HG02571 (cell line): ENCODE results near the gene PPP1R7.

Experiments
- ATAC-seq: cut with Tn5 transposase; IDR thresholded peaks from one replicate; pipeline ENCODE4 v1.9.1; 2021; ENCODE audit warnings: mild to moderate bottlenecking, moderate library complexity; ENCODE audit not compliant: unreplicated experiment

PPP1R7 gene

DNA sequence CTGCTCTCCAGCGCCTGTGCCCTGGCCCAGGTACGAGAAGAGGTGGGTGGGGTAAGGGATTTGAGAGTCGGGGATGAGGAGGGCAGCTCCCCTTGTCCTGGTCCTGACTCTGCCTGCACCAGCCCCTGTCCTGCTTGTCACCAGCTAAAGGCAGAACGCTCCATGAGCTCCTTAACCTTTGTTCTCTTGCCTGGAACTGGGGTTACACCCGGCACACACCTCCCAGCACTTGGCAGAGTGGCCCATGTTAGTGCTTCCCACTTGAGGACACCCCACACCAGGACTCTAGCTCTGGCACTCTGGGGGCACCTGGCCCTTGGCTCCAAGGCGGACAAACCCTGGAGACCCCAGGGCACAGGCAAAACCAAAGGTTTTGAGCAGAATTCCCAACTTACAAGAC, 57.4 kb downstream of the PPP1R7 start:
- ATAC-seq: no peak

GRCh38 chr2:241208058-241208457, 57.8 kb downstream of the PPP1R7 start:
- no peak for ATAC-seq

- no peak for ATAC-seq
Observed at GRCh38 chr2:241209271-241209670, 59.0 kb downstream of the PPP1R7 start.

DNA sequence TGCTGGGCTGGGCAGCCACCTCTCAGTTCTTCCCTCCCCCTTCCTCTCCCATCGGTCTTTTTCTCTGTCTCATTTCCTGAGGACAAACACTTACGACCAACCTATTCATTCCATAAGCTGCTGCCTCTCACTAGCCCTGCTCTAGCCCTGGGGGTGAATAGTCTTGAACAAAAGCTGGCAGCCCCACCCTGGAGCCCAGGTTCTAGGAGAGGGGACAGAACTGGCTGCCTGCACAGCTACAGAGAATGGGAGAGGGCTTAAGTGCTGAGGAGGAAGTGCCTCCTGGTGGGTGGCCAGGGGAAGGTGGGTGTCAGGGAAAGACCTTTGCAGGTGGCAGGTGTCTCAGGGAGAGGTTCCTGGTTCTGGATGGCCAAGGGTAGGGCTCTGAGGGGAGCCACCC, 61.0 kb downstream of the PPP1R7 start:
- no peak for ATAC-seq

DNA sequence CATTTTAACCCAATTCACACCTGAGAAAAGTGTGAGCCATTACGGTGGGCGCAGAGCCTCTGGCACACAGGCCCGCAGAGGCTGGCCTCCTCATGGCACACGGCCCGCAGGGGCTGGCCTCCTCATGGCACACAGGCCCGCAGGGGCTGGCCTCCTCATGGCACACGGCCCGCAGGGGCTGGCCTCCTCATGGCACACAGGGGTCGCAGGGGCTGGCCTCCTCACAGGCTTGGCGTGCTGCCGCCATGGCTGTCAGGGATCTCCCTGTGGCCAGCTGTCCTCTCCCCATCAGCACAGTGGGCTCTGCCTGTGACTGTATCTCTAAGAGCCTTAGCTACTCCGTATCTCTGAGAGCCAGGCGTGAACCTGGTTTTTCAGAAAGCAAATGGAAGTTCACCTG, 62.8 kb downstream of the PPP1R7 start:
- no peak for ATAC-seq

DNA sequence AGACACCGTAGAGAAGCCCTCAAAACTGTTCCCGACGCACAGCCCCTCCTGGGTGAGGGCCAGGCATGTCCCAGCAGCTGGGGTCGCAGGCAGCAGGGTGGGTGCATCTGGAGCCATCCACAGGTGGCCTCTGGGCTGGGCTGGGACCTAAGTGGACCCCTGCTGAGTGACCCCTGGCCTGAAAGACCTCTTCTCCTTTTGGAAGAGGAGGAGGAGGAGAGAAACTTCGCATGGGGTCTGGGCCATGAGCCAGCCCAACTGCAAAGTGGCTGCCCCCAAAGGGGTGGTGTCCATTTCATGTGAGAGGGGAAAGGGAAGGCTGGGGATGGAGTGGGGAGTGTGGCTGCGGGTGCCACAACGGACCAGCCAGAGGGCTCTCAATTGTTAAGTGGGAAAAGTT, 63.3 kb downstream of the PPP1R7 start:
- no peak for ATAC-seq

GRCh38 chr2:241214209-241214608, 63.9 kb downstream of the PPP1R7 start:
- ATAC-seq: no peak

DNA sequence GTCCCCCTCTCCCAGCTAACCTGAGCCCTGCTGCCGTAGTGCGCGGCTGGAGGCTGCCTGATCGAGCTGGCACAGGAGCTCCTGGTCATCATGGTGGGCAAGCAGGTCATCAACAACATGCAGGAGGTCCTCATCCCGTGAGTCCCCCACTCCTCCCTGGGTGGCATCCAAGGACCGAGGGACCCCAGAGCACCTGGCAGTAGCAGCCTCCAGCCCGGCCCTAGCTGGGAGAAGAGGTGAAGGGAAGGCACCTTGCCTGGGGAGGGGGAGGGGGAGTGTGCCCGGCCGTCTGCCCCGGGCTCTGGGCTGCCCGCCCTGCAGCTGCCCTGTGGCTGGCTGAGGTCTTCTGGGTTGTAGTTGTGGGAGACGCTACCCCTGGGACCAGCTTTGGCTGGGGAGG, 64.5 kb downstream of the PPP1R7 start:
- no peak for ATAC-seq

GRCh38 chr2:241215421-241215820, 65.2 kb downstream of the PPP1R7 start:
- no peak for ATAC-seq

GRCh38 chr2:241216211-241216761, 66.0 kb downstream of the PPP1R7 start:
- ATAC-seq: no peak

DNA sequence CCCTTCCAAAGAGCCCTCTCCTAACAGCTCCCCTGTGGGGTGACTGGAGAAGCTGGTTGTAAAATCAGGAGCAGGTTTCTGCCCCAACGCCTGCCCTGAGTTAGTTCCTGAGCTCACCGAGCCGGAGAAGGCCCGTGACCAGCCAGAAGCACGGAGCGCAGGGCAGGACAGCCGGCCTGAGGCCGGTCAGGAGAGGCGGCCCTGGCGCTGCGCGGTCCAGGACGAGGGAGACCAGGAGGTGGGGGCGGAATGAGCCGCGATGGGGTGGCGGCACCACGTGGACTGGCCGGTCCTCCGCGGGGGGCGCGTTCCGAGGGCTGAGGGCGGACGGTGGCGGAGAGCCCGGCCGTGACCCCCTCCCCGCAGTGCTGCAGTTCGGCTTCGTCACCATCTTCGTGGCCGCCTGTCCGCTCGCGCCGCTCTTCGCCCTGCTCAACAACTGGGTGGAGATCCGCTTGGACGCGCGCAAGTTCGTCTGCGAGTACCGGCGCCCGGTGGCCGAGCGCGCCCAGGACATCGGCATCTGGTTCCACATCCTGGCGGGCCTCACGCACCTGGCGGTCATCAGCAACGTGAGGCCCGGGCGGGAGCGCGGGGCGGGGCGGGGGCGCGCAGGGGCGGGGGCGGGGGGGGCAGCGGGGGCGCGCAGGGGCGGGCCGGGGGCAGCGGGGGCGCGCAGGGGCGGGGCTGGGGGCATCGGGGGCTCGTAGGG, 67.2 kb downstream of the PPP1R7 start:
- ATAC-seq: no peak

DNA sequence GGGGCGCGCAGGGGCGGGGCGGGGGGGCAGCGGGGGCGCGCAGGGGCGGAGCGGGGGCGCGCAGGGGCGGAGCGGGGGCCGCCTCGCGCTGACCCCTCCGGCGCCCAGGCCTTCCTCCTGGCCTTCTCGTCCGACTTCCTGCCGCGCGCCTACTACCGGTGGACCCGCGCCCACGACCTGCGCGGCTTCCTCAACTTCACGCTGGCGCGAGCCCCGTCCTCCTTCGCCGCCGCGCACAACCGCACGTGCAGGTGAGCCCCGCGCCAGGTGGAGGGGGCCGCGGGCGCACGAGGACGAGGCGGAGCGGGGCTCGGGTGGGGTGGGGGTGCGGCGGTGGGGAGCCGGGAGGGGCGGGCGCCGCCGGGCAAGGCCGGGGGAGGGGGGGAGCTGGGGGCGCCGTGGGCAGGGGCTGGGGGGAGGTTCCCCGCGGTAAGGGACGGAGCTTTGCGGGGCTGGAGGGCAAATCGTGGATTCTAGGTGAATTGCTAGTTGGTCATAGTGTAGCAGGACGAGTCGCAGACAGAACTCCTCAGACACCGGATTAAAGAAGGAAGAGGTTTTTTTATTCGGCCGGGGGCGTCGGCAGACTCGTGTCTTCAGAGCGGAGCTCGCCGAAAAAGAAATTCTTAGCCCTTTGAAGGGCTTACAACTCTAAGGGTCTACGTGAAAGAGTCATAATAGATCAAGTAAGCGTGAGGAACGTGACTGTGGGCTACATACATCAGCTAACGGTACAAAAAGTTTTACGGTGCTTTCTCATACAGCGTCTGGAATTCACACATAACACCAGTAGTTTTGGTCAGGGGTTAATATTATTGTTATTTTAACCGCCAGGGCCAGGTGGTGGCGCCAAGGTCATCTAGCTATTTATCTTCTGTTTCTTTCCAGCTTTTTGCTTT, 68.1 kb downstream of the PPP1R7 start:
- ATAC-seq: no peak

DNA sequence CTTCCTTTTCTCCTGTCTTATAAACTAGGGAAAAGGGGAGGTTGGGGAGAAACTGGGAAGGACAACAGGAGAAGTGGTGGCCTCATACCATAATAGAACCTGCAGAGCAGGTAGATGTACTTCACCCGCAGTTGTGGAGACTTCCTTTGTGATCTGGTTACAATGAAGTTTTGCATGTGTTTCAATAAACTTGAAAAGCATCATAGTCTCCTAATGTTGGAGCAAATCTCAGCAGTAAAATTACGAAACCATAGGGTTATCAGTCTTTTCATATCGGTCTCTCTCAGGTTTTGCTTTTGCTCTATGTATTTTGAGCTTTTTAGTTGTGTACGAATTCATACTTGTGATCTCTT, 68.7 kb downstream of the PPP1R7 start:
- ATAC-seq: no peak

DNA sequence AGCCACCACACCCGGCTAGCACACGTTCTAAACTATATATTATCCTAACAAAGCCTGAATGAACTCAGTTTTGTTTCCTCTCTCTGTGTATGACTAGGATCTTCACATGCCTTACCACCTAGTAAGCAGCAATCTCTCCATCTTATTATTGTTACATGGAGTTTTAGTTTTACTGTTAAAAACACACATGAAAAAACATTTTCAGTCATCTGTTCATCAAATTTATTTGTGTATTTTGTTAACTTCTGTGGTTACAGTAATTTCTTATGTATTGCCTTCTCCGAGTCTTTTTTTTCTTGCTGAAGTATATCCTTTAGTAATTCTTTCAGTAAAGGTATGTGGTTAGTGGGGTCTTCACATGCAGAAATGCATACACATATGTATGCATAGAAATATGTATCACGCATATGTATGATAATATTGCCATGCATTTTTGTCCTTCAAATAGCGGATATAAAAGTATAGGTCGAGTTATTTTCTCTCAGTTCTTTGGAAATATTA, 69.6 kb downstream of the PPP1R7 start:
- no peak for ATAC-seq

GRCh38 chr2:241223211-241224017, 73.1 kb downstream of the PPP1R7 start:
- ATAC-seq: no peak

DNA sequence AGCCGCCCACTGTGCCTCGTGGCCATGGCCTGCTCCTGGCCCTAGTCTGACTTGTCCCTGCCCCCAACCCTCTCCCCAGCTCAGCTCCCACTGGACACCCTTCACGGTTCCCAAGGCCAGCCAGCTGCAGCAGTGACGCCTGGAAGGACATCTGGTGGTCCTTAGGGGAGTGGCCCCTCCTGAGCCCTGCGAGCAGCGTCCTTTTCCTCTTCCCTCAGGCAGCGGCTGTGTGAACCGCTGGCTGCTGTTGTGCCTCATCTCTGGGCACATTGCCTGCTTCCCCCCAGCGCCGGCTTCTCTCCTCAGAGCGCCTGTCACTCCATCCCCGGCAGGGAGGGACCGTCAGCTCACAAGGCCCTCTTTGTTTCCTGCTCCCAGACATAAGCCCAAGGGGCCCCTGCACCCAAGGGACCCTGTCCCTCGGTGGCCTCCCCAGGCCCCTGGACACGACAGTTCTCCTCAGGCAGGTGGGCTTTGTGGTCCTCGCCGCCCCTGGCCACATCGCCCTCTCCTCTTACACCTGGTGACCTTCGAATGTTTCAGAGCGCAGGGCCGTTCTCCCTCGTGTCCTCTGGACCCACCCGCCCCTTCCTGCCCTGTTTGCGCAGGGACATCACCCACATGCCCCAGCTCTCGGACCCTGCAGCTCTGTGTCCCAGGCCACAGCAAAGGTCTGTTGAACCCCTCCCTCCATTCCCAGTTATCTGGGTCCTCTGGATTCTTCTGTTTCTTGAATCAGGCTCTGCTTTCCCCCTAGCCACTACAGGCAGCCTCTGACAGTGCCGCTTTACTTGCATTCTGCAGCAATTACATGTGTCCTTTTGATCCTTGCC, 74.0 kb downstream of the PPP1R7 start:
- ATAC-seq: no peak

GRCh38 chr2:241224851-241225438, 74.7 kb downstream of the PPP1R7 start:
- no peak for ATAC-seq

GRCh38 chr2:241225545-241225944, 75.3 kb downstream of the PPP1R7 start:
- ATAC-seq: no peak

DNA sequence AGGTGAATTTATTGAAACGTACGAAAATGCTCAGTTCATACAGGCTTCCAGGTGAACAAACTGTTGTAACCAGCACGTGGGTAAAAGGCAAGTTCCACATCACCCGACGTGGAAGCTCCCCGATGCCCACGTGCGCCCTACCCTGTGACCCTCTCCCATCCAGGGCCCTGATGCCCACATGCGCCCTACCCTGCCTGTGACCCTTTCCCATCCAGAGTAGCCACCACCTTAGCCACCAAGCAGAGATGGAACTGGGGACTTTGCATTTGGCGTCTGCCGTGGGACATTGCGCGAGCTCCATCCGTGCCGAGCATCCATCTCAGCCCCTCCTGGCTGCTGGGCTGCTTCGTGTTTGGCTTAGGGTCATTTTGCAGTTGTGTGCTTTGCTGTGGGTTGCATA, 75.7 kb downstream of the PPP1R7 start:
- no peak for ATAC-seq
